HG03521 (cell line): ENCODE data around the gene HNF4A.

ENCODE experiments used
- ATAC-seq: cut with Tn5 transposase; IDR thresholded peaks from one replicate; pipeline ENCODE4 v1.9.1; 2021; ENCODE audit warnings: mild to moderate bottlenecking, moderate library complexity; ENCODE audit not compliant: unreplicated experiment

Gene HNF4A

GRCh38 chr20:44435630-44436335, 80.3 kb downstream of the HNF4A start:
- no peak for ATAC-seq

GRCh38 chr20:44436393-44436792, 80.9 kb downstream of the HNF4A start:
- no peak for ATAC-seq

GRCh38 chr20:44437497-44437896, 82.0 kb downstream of the HNF4A start:
- no peak for ATAC-seq

- no peak for ATAC-seq
Observed at GRCh38 chr20:44438782-44439181, 83.3 kb downstream of the HNF4A start.

GRCh38 chr20:44439318-44439717, 83.8 kb downstream of the HNF4A start:
- no peak for ATAC-seq

GRCh38 chr20:44442298-44443070, 87.0 kb downstream of the HNF4A start:
- ATAC-seq: no peak

- ATAC-seq: no peak
Observed at GRCh38 chr20:44445742-44446710, 90.5 kb downstream of the HNF4A start.

- no peak for ATAC-seq
Observed at GRCh38 chr20:44447827-44448419, 92.4 kb downstream of the HNF4A start.

- ATAC-seq: no peak
Observed at GRCh38 chr20:44448753-44449546, 93.5 kb downstream of the HNF4A start.

- no peak for ATAC-seq
Observed at GRCh38 chr20:44449864-44450263, 94.4 kb downstream of the HNF4A start.

GRCh38 chr20:44450281-44450889, 94.9 kb downstream of the HNF4A start:
- no peak for ATAC-seq

GRCh38 chr20:44450903-44451450, 95.5 kb downstream of the HNF4A start:
- no peak for ATAC-seq

GRCh38 chr20:44454306-44454963, 98.9 kb downstream of the HNF4A start:
- ATAC-seq: no peak

- ATAC-seq: no peak
Observed at GRCh38 chr20:44455126-44455525, 99.6 kb downstream of the HNF4A start.

- no peak for ATAC-seq
Observed at GRCh38 chr20:44456611-44457010, 101.1 kb downstream of the HNF4A start.

GRCh38 chr20:44457016-44457415, 101.5 kb downstream of the HNF4A start:
- no peak for ATAC-seq

- ATAC-seq: no peak
Observed at GRCh38 chr20:44459271-44459670, 103.8 kb downstream of the HNF4A start.

GRCh38 chr20:44460795-44461141, 105.3 kb downstream of the HNF4A start:
- ATAC-seq: no peak
